CD4-positive, alpha-beta memory T cell (primary cell): ENCODE measurements around the gene SURF4. TPM values are rescaled to one million over a fixed set of nuclear protein-coding genes. Genes with fewer than 3 reads are reported as not detected.

Experiments
- CTCF ChIA-PET: fragments of 350-600 bp; sonication (Branson Sonifier 250); formaldehyde crosslinking; loops from one replicate; lab custom pipeline; 2021; ENCODE audit warnings: inconsistent platforms; ENCODE audit not compliant: partially characterized antibody; lab: Charles Lee
- POLR2A ChIA-PET: fragments of 350-600 bp; sonication (Branson Sonifier 250); formaldehyde crosslinking; loops from one replicate; lab custom pipeline; 2021; ENCODE audit not compliant: partially characterized antibody; lab: Charles Lee
- DNase-seq, 5 donors: peaks; one replicate each; pipeline versions ENCODE4 v3.0.0 to v3.0.0-alpha.2; 2020 to 2022; ENCODE audit warnings: mixed read lengths in 1 of 5
- H3K27ac ChIP-seq: one replicate; pipeline ENCODE4 v1.7.0; 2013; ENCODE audit warnings: low read depth, low read length
- H3K27me3 ChIP-seq: 2 replicates; pipeline ENCODE4 v1.7.0; 2013; ENCODE audit warnings: mild to moderate bottlenecking, low read length, moderate library complexity; ENCODE audit not compliant: insufficient read depth
- H3K36me3 ChIP-seq: 2 replicates; pipeline ENCODE4 v1.7.0; 2013; ENCODE audit warnings: mild to moderate bottlenecking, low read length, moderate library complexity; ENCODE audit not compliant: insufficient read depth
- H3K4me1 ChIP-seq: 2 replicates; pipeline ENCODE4 v1.7.0; 2013; ENCODE audit warnings: mild to moderate bottlenecking, low read length, moderate library complexity; ENCODE audit not compliant: insufficient read depth
- H3K4me3 ChIP-seq, 2 donors: one replicate each; pipeline ENCODE4 v1.7.0; 2013; ENCODE audit warnings: low read length in 2 of 2, mild to moderate bottlenecking in 1 of 2
- H3K9me3 ChIP-seq, 2 donors: one replicate each; pipeline ENCODE4 v1.7.0; 2013; ENCODE audit warnings: low read length in 2 of 2, control low read depth in 1 of 2; ENCODE audit not compliant: control insufficient read depth in 1 of 2
- H3K27ac Mint-ChIP-seq, 7 donors: one replicate each; pipeline ENCODE4 v1.8.0; 2020 to 2021; ENCODE audit warnings: mixed read lengths in 7 of 7, mild to moderate bottlenecking in 6 of 7, inconsistent platforms in 3 of 7, moderate library complexity in 3 of 7
- H3K27me3 Mint-ChIP-seq, 2 donors: one replicate each; pipeline ENCODE4 v1.8.0; 2020 to 2021; ENCODE audit warnings: mixed read lengths in 2 of 2
- H3K36me3 Mint-ChIP-seq, 2 donors: one replicate each; pipeline ENCODE4 v1.8.0; 2020 to 2021; ENCODE audit warnings: mixed read lengths in 2 of 2, inconsistent platforms in 1 of 2, mild to moderate bottlenecking in 1 of 2
- H3K4me1 Mint-ChIP-seq, 4 donors: one replicate each; pipeline ENCODE4 v1.8.0; 2020 to 2021; ENCODE audit warnings: mixed read lengths in 4 of 4, mild to moderate bottlenecking in 1 of 4
- H3K4me3 Mint-ChIP-seq, 8 donors: one replicate each; pipeline ENCODE4 v1.8.0; 2020 to 2021; ENCODE audit warnings: mixed read lengths in 8 of 8, mild to moderate bottlenecking in 7 of 8, moderate library complexity in 6 of 8, inconsistent platforms in 3 of 8
- H3K9me3 Mint-ChIP-seq, 8 donors: one replicate each; pipeline ENCODE4 v1.8.0; 2020 to 2021; ENCODE audit warnings: mixed read lengths in 8 of 8, mild to moderate bottlenecking in 5 of 8, inconsistent platforms in 3 of 8, moderate library complexity in 1 of 8
- intact Hi-C: fragments of 100-400 bp; cut with micrococcal nuclease; formaldehyde crosslinking; loops from one replicate; pipeline ENCODE4 v1.15.1; 2023
- polyA plus RNA-seq, 2 donors: library from polyadenylated mRNA; unstranded; fragments of 300-500 nt; fragmentation: Illumina TruSeq; gene quantifications; one replicate each; pipeline ENCODE4 v1.2.3, GENCODE V29; 2021
- total RNA-seq, 2 experiments: library from RNA; stranded (reverse); gene quantifications; one replicate each; pipeline ENCODE4 v1.2.3, GENCODE V29; 2021

The SURF4 gene
- total and polyA plus RNA-seq, 4 experiments from 2014 or later: 103 to 264 (median 133) TPM

GRCh38 chr9:133383438-133383837, 7.6 kb upstream of the SURF4 start:
- Histone ChIP-seq H3K9me3 (no peaks in the 10 kb centered on the region), H3K4me1 (no peaks in the 10 kb centered on the region), H3K27me3 (no peaks in the 10 kb centered on the region), H3K4me3 (no peak overlapping the region), H3K27ac (no peak overlapping the region), H3K36me3 (no peaks in the 10 kb centered on the region)
- ChIA-PET CTCF (no interaction called here), POLR2A (no interaction called here)
- Mint-ChIP-seq H3K4me1 (no peaks in the 10 kb centered on the region), H3K27ac (no peak overlapping the region), H3K36me3 (no peaks in the 10 kb centered on the region), H3K4me3 (no peak overlapping the region), H3K9me3 (no peaks in the 10 kb centered on the region), H3K27me3 (no peaks in the 10 kb centered on the region)
- intact Hi-C loops: no loop called here
- peak in 1 of 5 donors; percentile 7 for DNase-seq

- no peak overlapping the region for H3K4me3 ChIP-seq
- H3K4me1 Mint-ChIP-seq: no peaks in the 10 kb centered on the region
- no peak overlapping the region for H3K27ac Mint-ChIP-seq
- H3K4me3 Mint-ChIP-seq: no peak overlapping the region
- no peaks in the 10 kb centered on the region for H3K36me3 ChIP-seq
- intact Hi-C loops: no loop called here
- H3K27ac ChIP-seq: no peak overlapping the region
- H3K9me3 ChIP-seq: no peaks in the 10 kb centered on the region
- CTCF ChIA-PET: no interaction called here
- no peaks in the 10 kb centered on the region for H3K36me3 Mint-ChIP-seq
- DNase-seq: no peak
- no peaks in the 10 kb centered on the region for H3K4me1 ChIP-seq
- POLR2A ChIA-PET: no interaction called here
- no peaks in the 10 kb centered on the region for H3K9me3 Mint-ChIP-seq
- no peaks in the 10 kb centered on the region for H3K27me3 Mint-ChIP-seq
- H3K27me3 ChIP-seq: no peaks in the 10 kb centered on the region
These were observed 6.8 kb upstream of the SURF4 start for GRCh38 chr9:133382507-133383141.

DNA sequence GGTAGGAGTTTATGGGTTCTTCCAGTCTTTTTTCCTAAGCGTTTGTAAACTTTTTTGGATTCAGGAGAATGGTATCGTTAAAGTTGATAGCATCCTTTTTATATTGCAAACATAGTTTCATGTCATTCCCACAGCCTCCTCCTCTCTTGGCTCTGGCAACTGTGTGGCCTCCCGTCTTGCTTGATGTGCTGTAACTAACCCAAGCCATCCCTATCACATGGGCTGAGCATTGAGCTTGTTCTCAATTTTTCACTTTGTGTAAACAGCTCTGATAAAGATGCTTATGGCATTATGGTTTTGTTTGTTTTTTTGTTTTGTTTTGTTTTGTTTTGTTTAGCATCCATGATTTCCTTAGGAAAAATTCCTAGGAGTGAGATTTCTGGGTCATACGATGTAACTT, 4.9 kb upstream of the SURF4 start:
- no peaks in the 10 kb centered on the region for H3K36me3 ChIP-seq
- Mint-ChIP-seq H3K27me3 (no peaks in the 10 kb centered on the region), H3K4me1 (no peaks in the 10 kb centered on the region), H3K27ac (no peak overlapping the region), H3K9me3 (no peaks in the 10 kb centered on the region), H3K4me3 (no peak overlapping the region), H3K36me3 (no peaks in the 10 kb centered on the region)
- intact Hi-C loops: no loop called here
- DNase-seq: no peak
- CTCF ChIA-PET: interaction anchor here (0.6 to 0.7 kb wide), 4 partner anchors 93 to 809 kb away, joined by 3 read pairs; no protein-coding TSS in a partner anchor
- H3K27ac ChIP-seq: no peak overlapping the region
- peaks cover 7% of the 10 kb centered on the region for H3K4me1 ChIP-seq
- no peaks in the 10 kb centered on the region for H3K27me3 ChIP-seq
- POLR2A ChIA-PET: no interaction called here
- H3K9me3 ChIP-seq: no peaks in the 10 kb centered on the region
- H3K4me3 ChIP-seq: no peak overlapping the region

- intact Hi-C loops: no loop called here
- Histone ChIP-seq H3K4me1 (peaks cover 13% of the 10 kb centered on the region), H3K36me3 (no peaks in the 10 kb centered on the region), H3K27me3 (no peaks in the 10 kb centered on the region), H3K9me3 (no peaks in the 10 kb centered on the region), H3K4me3 (no peak overlapping the region), H3K27ac (no peak overlapping the region)
- H3K4me1 Mint-ChIP-seq: peaks cover 6 to 8% (median 7%) of the 10 kb centered on the region in 4 donors
- no peaks in the 10 kb centered on the region for H3K9me3 Mint-ChIP-seq
- CTCF ChIA-PET: interaction anchor here (0.7 to 0.9 kb wide), 2 partner anchors 40 to 220 kb away, joined by 3 read pairs; no protein-coding TSS in a partner anchor
- no peaks in the 10 kb centered on the region for H3K27me3 Mint-ChIP-seq
- H3K27ac Mint-ChIP-seq: peak overlapping the region in 1 of 7 donors; percentile 65
- no peak overlapping the region for H3K4me3 Mint-ChIP-seq
- no peak for DNase-seq
- peaks cover 0 to 6% of the 10 kb centered on the region in 2 donors for H3K36me3 Mint-ChIP-seq
- POLR2A ChIA-PET: interaction anchor here (1.1 to 18.7 kb wide), 2 partner anchors 27 to 35 kb away, joined by 3 to 437 read pairs; partner anchors contain the start of genes MED22, RPL7A, SURF1 and SURF2
These were observed 3.6 kb upstream of the SURF4 start for GRCh38 chr9:133379153-133380086.

- Mint-ChIP-seq H3K4me1 (peaks cover 8 to 16% (median 12%) of the 10 kb centered on the region in 4 donors), H3K27me3 (no peaks in the 10 kb centered on the region), H3K9me3 (no peaks in the 10 kb centered on the region), H3K27ac (peak overlapping the region in 3 of 7 donors; percentile 42 to 65 (median 57)), H3K36me3 (peaks cover 0 to 10% of the 10 kb centered on the region in 2 donors), H3K4me3 (peak overlapping the region in 6 of 8 donors; percentile 5 to 65 (median 41))
- no peak overlapping the region for H3K4me3 ChIP-seq
- H3K4me1 ChIP-seq: peaks cover 21% of the 10 kb centered on the region
- H3K27me3 ChIP-seq: no peaks in the 10 kb centered on the region
- DNase-seq: no peak
- POLR2A ChIA-PET: interaction anchor here (1.1 to 18.7 kb wide), 2 partner anchors 26 to 36 kb away, joined by 3 to 437 read pairs; partner anchors contain the start of genes MED22, RPL7A, SURF1 and SURF2
- H3K27ac ChIP-seq: no peak overlapping the region
- no peaks in the 10 kb centered on the region for H3K9me3 ChIP-seq
- intact Hi-C loops: no loop called here
- CTCF ChIA-PET: interaction anchor here (0.9 kb wide), 1 partner anchor 39 kb away, joined by 3 read pairs; no protein-coding TSS in a partner anchor
- H3K36me3 ChIP-seq: no peaks in the 10 kb centered on the region
These were observed 2.6 kb upstream of the SURF4 start for GRCh38 chr9:133378408-133378962.

DNA sequence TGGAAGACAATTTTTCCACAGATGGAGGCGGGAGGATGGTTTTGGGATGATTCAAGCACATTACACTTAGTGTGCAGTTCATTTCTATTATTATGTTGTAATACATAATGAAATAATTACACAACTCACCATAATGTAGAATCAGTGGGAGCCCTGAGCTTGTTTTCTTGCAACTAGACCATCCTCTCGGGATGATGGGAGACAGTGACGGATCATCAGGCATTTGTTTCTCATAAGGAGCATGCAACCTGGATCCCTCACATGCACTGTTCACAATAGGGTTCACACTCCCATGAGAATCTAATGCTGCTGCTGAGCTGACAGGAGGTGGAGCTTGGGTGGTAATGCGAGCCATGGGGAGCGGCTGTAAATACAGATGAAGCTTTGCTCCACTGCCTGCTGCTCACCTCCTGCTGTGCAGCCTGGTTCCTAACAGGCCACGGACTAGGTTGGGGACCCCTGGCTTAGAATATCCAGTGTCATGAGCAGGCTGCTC, 1.9 kb upstream of the SURF4 start:
- Mint-ChIP-seq H3K4me3 (peak overlapping the region in 4 of 8 donors; percentile 21 to 65 (median 48)), H3K36me3 (peaks cover 0 to 10% of the 10 kb centered on the region in 2 donors), H3K9me3 (no peaks in the 10 kb centered on the region), H3K27me3 (no peaks in the 10 kb centered on the region), H3K4me1 (peaks cover 9 to 23% (median 18%) of the 10 kb centered on the region in 4 donors), H3K27ac (peak overlapping the region in 1 of 7 donors; percentile 65)
- H3K27me3 ChIP-seq: no peaks in the 10 kb centered on the region
- ChIA-PET CTCF (interaction anchor here (1.5 kb wide), 1 partner anchor 191 kb away, joined by 6 read pairs; no protein-coding TSS in a partner anchor), POLR2A (interaction anchor here (2.0 to 18.7 kb wide), 2 partner anchors 25 to 39 kb away, joined by 10 to 437 read pairs; partner anchors contain the start of genes MED22, RPL7A, SURF1 and SURF2)
- H3K9me3 ChIP-seq: no peaks in the 10 kb centered on the region
- peaks cover 28% of the 10 kb centered on the region for H3K4me1 ChIP-seq
- peaks cover 3% of the 10 kb centered on the region for H3K36me3 ChIP-seq
- peak in 1 of 5 donors; percentile 1 for DNase-seq
- intact Hi-C loops: no loop called here
- H3K27ac ChIP-seq: no peak overlapping the region
- H3K4me3 ChIP-seq: no peak overlapping the region
